ENCODE results near the gene PCED1A. TPM values are rescaled to one million over a fixed set of nuclear protein-coding genes. Genes with fewer than 3 reads are reported as not detected.

The PCED1A gene
- 10 to 100 TPM; 52.8 to 58.9 TPM for total RNA-seq

DNA sequence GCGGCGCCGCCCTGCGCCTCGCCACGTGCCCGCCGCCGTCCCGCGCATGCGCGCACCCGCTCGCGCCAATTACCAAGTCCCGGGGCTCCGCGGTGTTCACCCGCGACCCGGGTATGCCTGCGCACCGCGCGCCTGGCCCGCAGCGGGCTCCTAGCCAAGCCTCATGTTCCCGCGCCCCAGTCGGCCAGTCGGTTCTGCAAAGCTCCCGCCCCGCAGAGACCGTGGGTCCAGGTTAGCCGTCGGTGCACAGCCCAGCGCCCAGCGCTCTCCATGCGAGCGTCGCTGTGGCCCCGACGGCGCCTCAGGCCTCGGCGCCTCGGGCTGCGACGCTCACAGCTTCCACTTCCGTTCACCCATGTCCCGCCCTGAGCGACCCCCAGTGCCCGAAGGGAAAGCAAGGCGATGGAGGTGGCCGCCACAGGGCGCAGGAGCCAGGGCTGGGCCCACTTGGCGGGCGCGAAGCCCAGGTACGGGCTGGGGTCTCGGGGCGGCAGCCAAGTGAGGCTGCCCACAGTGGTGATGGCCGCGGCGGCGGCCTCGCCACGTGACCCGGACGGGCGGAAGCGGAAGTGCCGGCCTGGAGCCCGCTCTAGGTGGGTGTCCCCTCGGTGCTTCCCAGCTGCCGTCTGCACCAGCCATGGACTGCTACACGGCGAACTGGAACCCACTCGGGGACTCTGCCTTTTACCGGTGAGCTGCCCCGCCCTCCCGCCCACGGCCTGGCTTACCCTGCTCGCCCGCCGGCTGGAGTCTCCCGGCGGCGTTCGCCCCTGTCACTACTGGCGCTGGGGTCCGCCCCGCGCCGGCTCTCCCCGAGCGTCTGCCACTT lies at the start of gene PCED1A, which contains the start of gene VPS16:
Gene PCED1A, minus strand, starts transcription at position 518 of the 829 bp plus-strand sequence. CDS start 743 bp downstream, outside the sequence.
Gene VPS16, plus strand, starts transcription at position 608 of the 829 bp plus-strand sequence. Its CDS starts 30 bp downstream, at position 638.
- DNase-seq (peak; percentile 91 to 92), ATAC-seq (replicated peaks in 1 of 2) (peak; percentile 98)
- peak within 1 kb of the TSS; percentile 86 to 91 for H3K4me3 Mint-ChIP-seq
- peaks cover 38% of the 10 kb centered on the region for H3K4me1 Mint-ChIP-seq (ENCODE audit: low read depth)
- H3K27me3 Mint-ChIP-seq (ENCODE audit: low read depth) = no peaks in the 10 kb centered on the region
- peak within 1 kb of the TSS; percentile 94 for H3K27ac Mint-ChIP-seq
- peaks cover 0 to 2% of the 10 kb centered on the region in 2 donors for H3K9me3 Mint-ChIP-seq
- peaks cover 4 to 7% of the 10 kb centered on the region in 2 donors for H3K36me3 Mint-ChIP-seq (ENCODE audit: insufficient read depth in 2 of 2)

DNA sequence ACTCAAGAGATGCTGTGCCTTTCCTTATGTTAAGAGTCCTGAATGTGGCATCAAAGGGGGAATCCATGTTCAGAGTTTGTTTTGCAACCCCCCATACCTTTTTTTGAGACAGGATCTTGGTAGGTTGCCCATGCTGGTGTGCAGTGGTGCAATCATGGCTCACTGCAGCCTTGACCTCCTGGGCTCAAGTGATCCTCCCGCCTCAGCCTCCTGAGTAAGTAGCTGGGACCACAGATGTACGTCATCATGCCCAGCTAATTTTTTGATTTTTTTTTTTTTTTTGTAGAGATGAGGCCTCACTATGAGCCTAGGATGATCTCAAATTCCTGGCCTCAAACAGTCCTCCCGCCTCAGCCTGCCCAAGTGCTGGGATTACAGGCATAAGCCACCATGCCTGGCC lies 49.3 kb upstream of the PCED1A start:
- Mint-ChIP-seq H3K27ac (no peak overlapping the region), H3K4me1 (ENCODE audit: low read depth) (peaks cover 64% of the 10 kb centered on the region), H3K9me3 (no peaks in the 10 kb centered on the region), H3K4me3 (no peak overlapping the region), H3K36me3 (ENCODE audit: insufficient read depth in 2 of 2) (peaks cover 2 to 23% of the 10 kb centered on the region in 2 donors), H3K27me3 (ENCODE audit: low read depth) (no peaks in the 10 kb centered on the region)
- no peak for ATAC-seq (replicated peaks in 1 of 2)
- DNase-seq = no peak

DNA sequence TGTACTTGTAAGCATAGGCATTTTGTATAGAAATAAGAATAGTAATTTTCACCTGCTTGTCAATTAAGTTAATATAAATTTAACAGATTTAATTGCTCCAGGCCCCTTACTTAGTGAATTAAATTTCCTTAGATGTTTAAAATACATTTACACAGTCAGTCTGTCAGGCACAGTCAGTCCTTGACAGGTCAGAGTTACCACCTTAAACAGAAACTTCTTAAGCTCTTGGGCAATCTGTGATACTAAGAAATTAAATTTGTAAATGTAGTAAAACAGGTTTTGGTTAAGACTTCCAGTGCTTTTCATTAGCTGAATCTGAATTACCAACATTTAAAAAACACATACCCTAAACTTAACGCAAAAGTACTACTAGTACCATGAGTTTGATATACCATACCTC lies 48.8 kb upstream of the PCED1A start:
- ATAC-seq (replicated peaks in 1 of 2) (no peak), DNase-seq (no peak)
- Mint-ChIP-seq H3K4me1 (ENCODE audit: low read depth) (peaks cover 70% of the 10 kb centered on the region), H3K4me3 (no peak overlapping the region), H3K36me3 (ENCODE audit: insufficient read depth in 2 of 2) (peaks cover 1 to 20% of the 10 kb centered on the region in 2 donors), H3K27ac (no peak overlapping the region), H3K27me3 (ENCODE audit: low read depth) (no peaks in the 10 kb centered on the region), H3K9me3 (no peaks in the 10 kb centered on the region)

GRCh38 chr20:2888224-2888955 lies 47.9 kb upstream of the PCED1A start:
- peak overlapping the region in 1 of 2 donors; percentile 2 for H3K4me3 Mint-ChIP-seq
- H3K36me3 Mint-ChIP-seq (ENCODE audit: insufficient read depth in 2 of 2) = peaks cover 0 to 18% of the 10 kb centered on the region in 2 donors
- no peaks in the 10 kb centered on the region for H3K9me3 Mint-ChIP-seq
- H3K27me3 Mint-ChIP-seq (ENCODE audit: low read depth) = no peaks in the 10 kb centered on the region
- ATAC-seq (replicated peaks in 1 of 2) (no peak), DNase-seq (no peak)
- peaks cover 77% of the 10 kb centered on the region for H3K4me1 Mint-ChIP-seq (ENCODE audit: low read depth)
- H3K27ac Mint-ChIP-seq = no peak overlapping the region

DNA sequence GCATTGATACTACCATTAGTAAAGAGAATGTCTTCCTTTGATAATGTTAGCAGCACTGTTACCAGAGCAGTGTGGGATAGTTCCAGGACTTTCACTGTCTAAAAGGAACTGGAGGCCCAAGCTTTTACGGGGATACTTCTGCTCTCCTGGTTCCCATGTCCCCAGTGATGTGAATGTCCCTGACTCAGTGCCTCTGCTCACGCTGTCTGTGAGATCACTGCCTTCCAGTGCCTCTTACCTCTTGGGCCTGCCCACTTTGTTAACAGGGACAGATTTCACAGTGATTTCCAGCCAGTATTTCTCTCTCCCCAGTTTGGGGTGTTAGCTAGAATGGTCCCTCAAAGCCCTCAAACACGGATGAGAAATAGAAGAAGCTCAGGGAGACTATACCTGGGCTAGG lies 47.3 kb upstream of the PCED1A start:
- Mint-ChIP-seq H3K4me3 (no peak overlapping the region), H3K27ac (no peak overlapping the region), H3K9me3 (no peaks in the 10 kb centered on the region), H3K36me3 (ENCODE audit: insufficient read depth in 2 of 2) (peaks cover 0 to 16% of the 10 kb centered on the region in 2 donors), H3K4me1 (ENCODE audit: low read depth) (peaks cover 82% of the 10 kb centered on the region), H3K27me3 (ENCODE audit: low read depth) (no peaks in the 10 kb centered on the region)
- ATAC-seq (replicated peaks in 1 of 2) = no peak
- no peak for DNase-seq

DNA sequence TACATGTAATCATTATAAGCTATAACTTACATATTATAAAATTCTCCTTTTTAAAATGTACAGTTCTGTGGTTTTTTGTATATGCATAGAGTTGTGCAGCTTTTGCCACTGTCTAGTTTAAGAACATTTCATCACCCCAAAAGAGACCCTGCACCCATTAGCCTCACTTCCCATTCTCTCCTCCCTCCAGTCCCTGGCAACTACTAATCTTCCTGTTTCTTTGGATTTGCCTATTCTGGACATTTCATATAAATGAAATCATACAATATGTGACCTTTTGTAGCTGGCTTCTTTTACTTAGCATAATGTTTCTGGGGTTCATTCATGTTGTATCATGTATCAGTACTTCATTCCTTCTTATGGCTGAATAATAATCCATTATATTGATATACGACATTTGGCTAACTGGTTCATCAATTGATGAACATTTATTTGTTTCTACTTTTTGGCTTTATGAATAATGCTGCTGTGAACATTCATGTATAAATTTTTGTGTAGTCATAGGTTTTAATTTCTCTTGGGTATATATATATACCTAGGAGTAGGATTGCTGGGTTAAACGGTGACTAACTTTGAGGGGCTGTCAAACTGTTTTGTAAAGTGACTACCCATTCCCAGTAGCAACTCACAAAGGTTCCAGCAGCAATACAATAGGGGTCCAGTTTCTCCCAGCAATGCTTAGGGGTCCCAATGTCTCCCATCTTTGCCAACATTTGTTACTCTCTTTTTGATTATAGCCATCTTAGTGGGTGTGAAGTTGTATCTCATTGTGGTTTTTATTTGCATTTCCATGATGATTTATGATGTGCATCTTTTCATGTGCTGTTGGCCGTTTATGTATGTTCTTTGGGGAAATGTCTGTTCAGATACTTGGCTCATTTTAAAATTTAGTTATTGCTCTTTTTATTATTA lies 43.5 kb upstream of the PCED1A start:
- peak overlapping the region; percentile 55 for H3K27ac Mint-ChIP-seq
- ATAC-seq (replicated peaks in 1 of 2) (peak; percentile 54 to 55), DNase-seq (no peak)
- peaks cover 75% of the 10 kb centered on the region for H3K4me1 Mint-ChIP-seq (ENCODE audit: low read depth)
- peaks cover 0 to 8% of the 10 kb centered on the region in 2 donors for H3K36me3 Mint-ChIP-seq (ENCODE audit: insufficient read depth in 2 of 2)
- peak overlapping the region in 1 of 2 donors; percentile 15 for H3K4me3 Mint-ChIP-seq
- no peaks in the 10 kb centered on the region for H3K9me3 Mint-ChIP-seq
- no peaks in the 10 kb centered on the region for H3K27me3 Mint-ChIP-seq (ENCODE audit: low read depth)

- Mint-ChIP-seq H3K27me3 (ENCODE audit: low read depth) (no peaks in the 10 kb centered on the region), H3K4me1 (ENCODE audit: low read depth) (peaks cover 75% of the 10 kb centered on the region), H3K9me3 (no peaks in the 10 kb centered on the region), H3K36me3 (ENCODE audit: insufficient read depth in 2 of 2) (peaks cover under 1 to 19% of the 10 kb centered on the region in 2 donors), H3K27ac (no peak overlapping the region), H3K4me3 (no peak overlapping the region)
- no peak for DNase-seq
- ATAC-seq (replicated peaks in 1 of 2) = no peak
These were observed 40.2 kb upstream of the PCED1A start for GRCh38 chr20:2880650-2881049.

- peaks cover 4 to 18% of the 10 kb centered on the region in 2 donors for H3K36me3 Mint-ChIP-seq (ENCODE audit: insufficient read depth in 2 of 2)
- ATAC-seq (replicated peaks in 1 of 2) (no peak), DNase-seq (no peak)
- no peak overlapping the region for H3K27ac Mint-ChIP-seq
- H3K9me3 Mint-ChIP-seq = no peaks in the 10 kb centered on the region
- no peak overlapping the region for H3K4me3 Mint-ChIP-seq
- H3K4me1 Mint-ChIP-seq (ENCODE audit: low read depth) = peaks cover 73% of the 10 kb centered on the region
- H3K27me3 Mint-ChIP-seq (ENCODE audit: low read depth) = no peaks in the 10 kb centered on the region
These were observed 38.7 kb upstream of the PCED1A start for GRCh38 chr20:2879146-2879545.

GRCh38 chr20:2878515-2878914 lies 38.1 kb upstream of the PCED1A start:
- Mint-ChIP-seq H3K27ac (peak overlapping the region; percentile 17), H3K27me3 (ENCODE audit: low read depth) (no peaks in the 10 kb centered on the region), H3K9me3 (no peaks in the 10 kb centered on the region), H3K4me1 (ENCODE audit: low read depth) (peaks cover 67% of the 10 kb centered on the region), H3K36me3 (ENCODE audit: insufficient read depth in 2 of 2) (peaks cover 4 to 18% of the 10 kb centered on the region in 2 donors), H3K4me3 (no peak overlapping the region)
- DNase-seq (no peak), ATAC-seq (replicated peaks in 1 of 2) (no peak)

GRCh38 chr20:2875690-2876203 lies 35.3 kb upstream of the PCED1A start:
- Mint-ChIP-seq H3K36me3 (ENCODE audit: insufficient read depth in 2 of 2) (peaks cover 4 to 16% of the 10 kb centered on the region in 2 donors), H3K9me3 (no peaks in the 10 kb centered on the region), H3K4me1 (ENCODE audit: low read depth) (peaks cover 70% of the 10 kb centered on the region), H3K27ac (peak overlapping the region; percentile 52), H3K4me3 (peak overlapping the region; percentile 74 to 91), H3K27me3 (ENCODE audit: low read depth) (no peaks in the 10 kb centered on the region)
- DNase-seq = no peak
- no peak for ATAC-seq (replicated peaks in 1 of 2)

DNA sequence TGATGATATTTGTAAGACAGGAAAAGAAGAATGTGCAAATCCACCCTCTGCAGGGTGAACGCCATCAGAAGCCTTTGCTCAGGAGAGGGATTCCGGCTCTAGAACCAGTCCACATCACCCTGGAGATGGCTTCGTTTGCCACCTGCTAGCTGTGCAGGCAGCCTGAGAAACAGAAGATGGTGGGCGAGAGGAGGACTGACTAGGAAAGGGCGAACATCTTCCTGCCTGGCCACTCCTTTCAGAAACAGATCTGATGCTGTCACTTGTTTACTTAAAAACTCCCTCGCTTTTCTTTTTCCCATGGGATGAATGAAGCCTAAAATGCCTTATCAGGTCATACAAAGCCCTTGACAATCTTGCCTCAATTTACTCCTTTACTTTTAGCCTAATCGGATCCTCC lies 34.0 kb upstream of the PCED1A start:
- H3K4me3 Mint-ChIP-seq = peak overlapping the region; percentile 74 to 91
- peak; percentile 21 to 29 for DNase-seq
- no peaks in the 10 kb centered on the region for H3K27me3 Mint-ChIP-seq (ENCODE audit: low read depth)
- H3K36me3 Mint-ChIP-seq (ENCODE audit: insufficient read depth in 2 of 2) = peaks cover 4 to 14% of the 10 kb centered on the region in 2 donors
- ATAC-seq (replicated peaks in 1 of 2) = no peak
- peaks cover 65% of the 10 kb centered on the region for H3K4me1 Mint-ChIP-seq (ENCODE audit: low read depth)
- H3K9me3 Mint-ChIP-seq = no peaks in the 10 kb centered on the region
- H3K27ac Mint-ChIP-seq = peak overlapping the region; percentile 55

GRCh38 chr20:2873747-2874041 lies 33.2 kb upstream of the PCED1A start:
- no peaks in the 10 kb centered on the region for H3K27me3 Mint-ChIP-seq (ENCODE audit: low read depth)
- peaks cover 4 to 13% of the 10 kb centered on the region in 2 donors for H3K36me3 Mint-ChIP-seq (ENCODE audit: insufficient read depth in 2 of 2)
- H3K9me3 Mint-ChIP-seq = no peaks in the 10 kb centered on the region
- ATAC-seq (replicated peaks in 1 of 2) = peak in 1 of 2 donors; percentile 54
- H3K27ac Mint-ChIP-seq = peak overlapping the region; percentile 90
- H3K4me3 Mint-ChIP-seq = peak overlapping the region; percentile 74 to 91
- DNase-seq = peak; percentile 69 to 75
- H3K4me1 Mint-ChIP-seq (ENCODE audit: low read depth) = peaks cover 59% of the 10 kb centered on the region

Data from activated T-cell treated with anti-CD3 and anti-CD28 coated beads, Interleukin-2, amount 50 U/mL, for 72 hours (primary cell).